ENCODE data around the gene ECEL1. TPM values are rescaled to one million over a fixed set of nuclear protein-coding genes. Genes with fewer than 3 reads are reported as not detected.

ECEL1 gene
- total RNA-seq, 1 donor from 2014 or later: 0.14 TPM

- Histone ChIP-seq H3K9me3 (ENCODE audit: insufficient read depth, low read depth, low read length) (no peaks in the 10 kb centered on the region), H3K4me2 (ENCODE audit: low read length) (no peak overlapping the region), H3K9ac (ENCODE audit: low read length) (no peak overlapping the region), H2AFZ (ENCODE audit: low read depth, low read length) (no peak overlapping the region), H3K27ac (ENCODE audit: low read depth, low read length) (no peak overlapping the region), H3K4me3 (ENCODE audit: insufficient read depth, low read depth, low read length) (no peak overlapping the region), H4K20me1 (ENCODE audit: insufficient read depth, low read length) (peaks cover 5% of the 10 kb centered on the region), H3K79me2 (ENCODE audit: insufficient read depth, low read length) (no peaks in the 10 kb centered on the region), H3K4me1 (ENCODE audit: insufficient read depth, low read length) (no peaks in the 10 kb centered on the region), H3K36me3 (ENCODE audit: insufficient read depth, low read length) (no peaks in the 10 kb centered on the region), H3K27me3 (ENCODE audit: insufficient read depth, low read length) (peaks cover 50% of the 10 kb centered on the region)
- H3K36me3 Mint-ChIP-seq (ENCODE audit: low read depth, unreplicated experiment): no peaks in the 10 kb centered on the region
- no peak for FAIRE-seq
- peaks cover 2% of the 10 kb centered on the region for H3K9me3 Mint-ChIP-seq (ENCODE audit: unreplicated experiment)
- no peak overlapping the region for H3K27ac Mint-ChIP-seq (ENCODE audit: unreplicated experiment)
- TF ChIP-seq CTCF (IDR thresholded peaks at IDR 0.05; ENCODE audit: insufficient read depth, low read depth, low read length) (no peak), EZH2 (IDR thresholded peaks at IDR 0.05; ENCODE audit: insufficient read depth, low read length) (no peak)
- H3K4me1 Mint-ChIP-seq (ENCODE audit: low read depth, unreplicated experiment): peaks cover 2% of the 10 kb centered on the region
- H3K27me3 Mint-ChIP-seq (ENCODE audit: low read depth, unreplicated experiment): peaks cover 51% of the 10 kb centered on the region
- no peak overlapping the region for H3K4me3 Mint-ChIP-seq (ENCODE audit: unreplicated experiment)
- DNase-seq (ENCODE audit: low read depth): no peak
Measured at GRCh38 chr2:232521098-232521497, 33.5 kb upstream of the ECEL1 start.

GRCh38 chr2:232520489-232520888 lies 32.9 kb upstream of the ECEL1 start:
- TF ChIP-seq EZH2 (IDR thresholded peaks at IDR 0.05; ENCODE audit: insufficient read depth, low read length): peak; percentile 11
- no peak for TF ChIP-seq CTCF (IDR thresholded peaks at IDR 0.05; ENCODE audit: insufficient read depth, low read depth, low read length)
- H3K27ac Mint-ChIP-seq (ENCODE audit: unreplicated experiment): no peak overlapping the region

DNA sequence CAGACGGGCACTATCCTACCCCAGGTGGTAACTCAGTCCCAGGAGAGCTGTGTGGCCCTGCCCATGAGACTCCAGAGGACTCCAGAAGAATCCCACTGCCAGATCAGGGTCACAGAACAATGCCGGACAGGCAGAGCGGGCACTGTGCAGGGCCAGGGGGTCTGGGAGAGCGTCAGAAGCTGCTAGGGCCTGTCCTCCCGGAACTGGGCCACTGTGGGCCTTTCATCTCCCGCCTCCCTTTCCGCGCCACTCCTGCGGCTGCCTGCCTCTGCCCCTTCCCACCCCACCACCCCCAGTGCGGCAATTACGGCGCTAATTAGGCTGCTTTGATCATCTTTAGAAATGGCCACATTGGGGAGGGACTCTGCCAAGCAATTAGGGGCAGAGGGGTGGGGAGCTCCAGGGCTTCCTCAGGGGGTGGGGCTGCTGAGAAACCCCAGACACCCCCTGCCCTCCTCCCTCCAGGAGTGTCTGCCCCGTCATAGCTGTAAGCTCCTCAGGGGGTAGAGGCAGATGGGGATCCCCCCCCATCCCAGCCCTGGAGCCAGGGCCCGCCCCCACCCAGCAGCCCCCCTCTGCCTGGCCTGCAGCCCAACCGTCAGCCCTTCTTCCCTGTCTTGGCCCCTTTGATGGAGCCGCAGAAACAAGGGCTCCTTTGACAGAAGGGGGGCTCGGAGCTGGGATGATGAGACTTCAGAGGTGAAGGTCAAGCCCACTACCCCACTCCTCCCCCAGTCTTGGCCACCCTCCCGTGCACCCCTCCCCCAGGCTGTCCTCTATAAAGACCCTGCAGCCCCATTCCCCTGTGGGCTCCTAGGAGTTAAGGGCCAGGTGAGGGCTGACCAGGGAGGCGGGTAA lies 32.2 kb upstream of the ECEL1 start, which contains the start of gene PRSS56:
PRSS56 (plus strand) TSS at position 808 of the 858 bp plus-strand sequence. CDS start 211 bp downstream, outside the sequence.
- Histone ChIP-seq H3K27me3 (ENCODE audit: insufficient read depth, low read length) (peaks cover 58% of the 10 kb centered on the region), H4K20me1 (ENCODE audit: insufficient read depth, low read length) (peaks cover 5% of the 10 kb centered on the region), H3K27ac (ENCODE audit: low read depth, low read length) (no peak within 1 kb of the TSS), H3K36me3 (ENCODE audit: insufficient read depth, low read length) (no peaks in the 10 kb centered on the region), H3K4me2 (ENCODE audit: low read length) (no peak within 1 kb of the TSS), H3K9ac (ENCODE audit: low read length) (no peak within 1 kb of the TSS), H3K79me2 (ENCODE audit: insufficient read depth, low read length) (no peaks in the 10 kb centered on the region), H3K4me1 (ENCODE audit: insufficient read depth, low read length) (no peaks in the 10 kb centered on the region), H2AFZ (ENCODE audit: low read depth, low read length) (no peak within 1 kb of the TSS), H3K4me3 (ENCODE audit: insufficient read depth, low read depth, low read length) (no peak within 1 kb of the TSS), H3K9me3 (ENCODE audit: insufficient read depth, low read depth, low read length) (no peaks in the 10 kb centered on the region)
- no peaks in the 10 kb centered on the region for H3K36me3 Mint-ChIP-seq (ENCODE audit: low read depth, unreplicated experiment)
- H3K27me3 Mint-ChIP-seq (ENCODE audit: low read depth, unreplicated experiment): peaks cover 61% of the 10 kb centered on the region
- H3K4me3 Mint-ChIP-seq (ENCODE audit: unreplicated experiment): no peak within 1 kb of the TSS
- no peak for TF ChIP-seq CTCF (IDR thresholded peaks at IDR 0.05; ENCODE audit: insufficient read depth, low read depth, low read length)
- no peak for TF ChIP-seq EZH2 (IDR thresholded peaks at IDR 0.05; ENCODE audit: insufficient read depth, low read length)
- peak within 1 kb of the TSS; percentile 5 for H3K27ac Mint-ChIP-seq (ENCODE audit: unreplicated experiment)
- H3K9me3 Mint-ChIP-seq (ENCODE audit: unreplicated experiment): peaks cover 2% of the 10 kb centered on the region
- FAIRE-seq (no peak), DNase-seq (ENCODE audit: low read depth) (no peak)
- peaks cover 2% of the 10 kb centered on the region for H3K4me1 Mint-ChIP-seq (ENCODE audit: low read depth, unreplicated experiment)

More at GRCh38 chr2:232520489-232520888, 32.9 kb upstream of the ECEL1 start:
- H3K9me3 Mint-ChIP-seq (ENCODE audit: unreplicated experiment): peaks cover 2% of the 10 kb centered on the region
- FAIRE-seq (no peak), DNase-seq (ENCODE audit: low read depth) (no peak)
- peaks cover 54% of the 10 kb centered on the region for H3K27me3 Mint-ChIP-seq (ENCODE audit: low read depth, unreplicated experiment)
- H3K4me1 Mint-ChIP-seq (ENCODE audit: low read depth, unreplicated experiment): peaks cover 2% of the 10 kb centered on the region
- Histone ChIP-seq H3K9me3 (ENCODE audit: insufficient read depth, low read depth, low read length) (no peaks in the 10 kb centered on the region), H3K4me3 (ENCODE audit: insufficient read depth, low read depth, low read length) (no peak overlapping the region), H2AFZ (ENCODE audit: low read depth, low read length) (no peak overlapping the region), H3K27ac (ENCODE audit: low read depth, low read length) (no peak overlapping the region), H3K4me1 (ENCODE audit: insufficient read depth, low read length) (no peaks in the 10 kb centered on the region), H3K79me2 (ENCODE audit: insufficient read depth, low read length) (no peaks in the 10 kb centered on the region), H3K27me3 (ENCODE audit: insufficient read depth, low read length) (peaks cover 55% of the 10 kb centered on the region), H3K9ac (ENCODE audit: low read length) (no peak overlapping the region), H4K20me1 (ENCODE audit: insufficient read depth, low read length) (peaks cover 5% of the 10 kb centered on the region), H3K4me2 (ENCODE audit: low read length) (no peak overlapping the region), H3K36me3 (ENCODE audit: insufficient read depth, low read length) (no peaks in the 10 kb centered on the region)
- no peak overlapping the region for H3K4me3 Mint-ChIP-seq (ENCODE audit: unreplicated experiment)
- no peaks in the 10 kb centered on the region for H3K36me3 Mint-ChIP-seq (ENCODE audit: low read depth, unreplicated experiment)
